HG03039 (cell line): ENCODE measurements around the gene GRIN2C.
"Not testable (repeated sequence)": the region's sequence is repeated elsewhere in the genome, so short reads cannot be mapped to it uniquely, and the experiment has no call there.

ENCODE experiments used
- ATAC-seq: cut with Tn5 transposase; IDR thresholded peaks from one replicate; pipeline ENCODE4 v1.9.1; 2021; ENCODE audit warnings: mild to moderate bottlenecking, moderate library complexity; ENCODE audit not compliant: unreplicated experiment

The GRIN2C gene

DNA sequence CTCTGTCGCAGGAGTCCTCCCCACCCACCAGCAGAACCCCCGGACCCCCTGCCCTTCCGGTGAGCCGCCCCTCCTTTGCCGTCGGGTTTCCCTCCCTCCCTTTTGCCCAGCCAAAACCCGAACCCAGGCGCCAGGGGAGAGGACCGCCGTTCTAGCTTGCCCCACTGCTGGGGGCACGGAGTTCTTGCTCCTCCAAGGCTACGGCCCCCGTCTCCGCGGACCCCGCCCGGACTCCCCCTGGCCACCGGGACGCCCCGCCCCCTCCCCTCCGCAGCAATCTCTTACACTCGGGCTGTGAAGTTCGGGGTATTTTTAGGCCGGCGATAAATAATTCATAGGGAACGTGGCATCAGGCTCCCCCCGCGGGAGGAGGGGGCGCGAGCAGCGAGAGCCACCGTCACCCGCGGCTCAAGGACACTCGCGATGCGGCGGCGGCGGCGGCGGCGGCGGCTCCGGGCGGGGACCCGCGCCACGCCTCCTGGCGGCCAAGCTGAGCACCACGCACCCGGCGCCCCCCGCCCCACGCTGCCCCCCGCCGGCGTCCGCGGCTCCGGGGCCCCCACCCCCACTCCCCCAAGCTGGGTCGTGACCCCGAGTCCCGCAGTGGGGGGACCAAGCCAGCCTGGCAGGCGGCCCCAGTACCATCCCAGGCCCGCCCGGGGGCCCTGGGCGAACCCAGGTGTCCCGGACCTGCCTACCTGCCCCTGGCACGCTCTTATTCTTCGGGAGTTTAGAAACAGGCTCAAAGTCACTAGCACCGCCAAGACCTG, at the start of gene GRIN2C:
Gene GRIN2C (minus strand): TSS at position 427 of the 770 bp plus-strand sequence. CDS start 4,793 bp downstream, outside the sequence.
- ATAC-seq = no peak

DNA sequence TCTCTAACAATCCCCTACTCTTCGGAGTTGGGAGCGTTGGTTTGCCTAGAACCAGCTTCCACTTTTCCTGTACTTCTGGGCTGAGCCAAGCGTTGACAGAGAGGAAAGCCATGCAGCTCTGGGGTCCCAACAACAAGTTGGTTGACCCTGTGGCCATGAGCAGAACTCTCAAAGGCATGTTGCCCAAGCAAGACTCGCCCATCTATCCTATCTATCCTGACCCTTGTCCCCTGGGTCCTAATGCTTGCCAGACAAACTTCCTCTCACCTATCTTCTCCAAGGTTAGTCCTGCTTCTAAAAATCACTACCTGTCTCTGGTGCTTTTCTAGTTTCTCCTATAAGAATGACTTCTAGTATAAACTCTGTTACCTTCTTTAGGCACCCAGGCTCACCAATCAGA, 49.4 kb upstream of the GRIN2C start:
- ATAC-seq = not testable (repeated sequence)

DNA sequence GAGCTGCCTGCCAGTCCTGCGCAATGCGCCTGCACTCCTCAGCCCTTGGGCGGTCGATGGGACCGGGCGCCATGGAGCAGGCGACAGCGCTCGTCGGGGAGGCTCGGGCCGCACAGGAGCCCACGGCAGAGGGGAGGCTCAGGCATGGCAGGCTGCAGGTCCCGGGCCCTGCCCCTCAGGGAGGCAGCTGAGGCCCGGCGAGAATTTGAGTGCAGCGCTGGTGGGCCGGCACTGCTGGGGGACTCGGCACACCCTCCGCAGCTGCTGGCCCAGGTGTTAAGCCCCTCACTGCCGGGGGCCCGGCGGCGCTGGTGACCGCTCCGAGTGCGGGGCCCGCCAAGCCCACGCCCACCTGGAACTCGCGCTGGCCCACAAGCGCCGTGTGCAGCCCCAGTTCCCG, 47.3 kb upstream of the GRIN2C start:
- no peak for ATAC-seq

DNA sequence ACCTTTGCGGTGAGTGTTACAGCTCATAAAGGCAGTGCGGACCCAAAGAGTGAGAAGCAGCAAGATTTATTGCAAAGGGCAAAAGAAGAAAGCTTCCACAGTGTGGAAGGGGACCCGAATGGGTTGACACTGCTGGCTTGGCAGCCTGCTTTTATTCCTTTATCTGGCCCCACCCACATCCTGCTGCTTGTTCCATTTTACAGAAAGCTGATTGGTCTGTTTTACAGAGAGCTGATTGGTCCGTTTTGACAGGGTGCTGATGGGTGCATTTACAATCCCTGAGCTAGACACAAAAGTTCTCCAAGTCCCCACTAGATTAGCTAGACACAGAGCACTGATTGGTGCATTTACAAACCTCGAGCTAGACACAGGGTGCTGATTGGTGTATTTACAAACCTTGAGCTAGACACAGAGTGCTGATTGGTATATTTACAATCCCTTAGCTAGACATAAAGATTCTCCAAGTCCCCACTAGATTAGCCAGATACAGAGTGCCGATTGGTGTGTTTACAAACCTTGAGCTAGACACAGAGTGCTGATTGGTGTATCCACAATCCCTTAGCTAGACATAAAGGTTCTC, 46.6 kb upstream of the GRIN2C start:
- not testable (repeated sequence) for ATAC-seq

DNA sequence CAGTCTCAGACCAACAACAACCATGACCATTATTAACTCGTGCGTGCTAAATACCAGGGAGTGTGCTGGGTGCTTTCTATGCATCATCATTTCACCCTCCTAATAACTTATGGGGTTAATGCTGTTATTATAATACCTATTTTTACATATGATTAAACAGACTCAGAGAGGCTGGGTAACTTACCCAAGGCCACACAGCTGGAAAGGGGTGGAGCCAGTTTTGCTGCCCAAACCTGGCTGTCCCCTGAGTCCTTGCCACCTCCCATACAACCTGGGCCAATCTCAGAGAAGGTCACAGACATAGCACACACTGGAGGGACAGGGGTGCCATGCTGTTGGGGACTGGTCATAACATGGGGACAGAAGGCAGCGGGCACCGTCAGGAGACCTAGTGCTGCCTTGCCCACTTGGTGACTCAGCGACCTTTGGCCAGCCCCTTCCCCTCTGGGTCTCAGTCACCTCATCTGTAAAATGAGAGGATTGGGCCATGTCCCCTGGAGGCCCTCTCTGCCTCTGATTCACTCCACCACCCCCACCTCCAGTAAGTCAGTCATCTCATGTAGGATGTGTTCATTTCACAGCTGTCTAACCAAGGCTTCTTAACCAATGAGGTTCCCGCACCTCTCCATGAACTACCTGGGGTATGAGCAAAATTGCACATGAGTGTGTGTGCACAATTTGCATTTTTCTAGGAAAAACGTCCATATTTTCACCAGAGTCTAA, 45.2 kb upstream of the GRIN2C start:
- ATAC-seq = no peak

DNA sequence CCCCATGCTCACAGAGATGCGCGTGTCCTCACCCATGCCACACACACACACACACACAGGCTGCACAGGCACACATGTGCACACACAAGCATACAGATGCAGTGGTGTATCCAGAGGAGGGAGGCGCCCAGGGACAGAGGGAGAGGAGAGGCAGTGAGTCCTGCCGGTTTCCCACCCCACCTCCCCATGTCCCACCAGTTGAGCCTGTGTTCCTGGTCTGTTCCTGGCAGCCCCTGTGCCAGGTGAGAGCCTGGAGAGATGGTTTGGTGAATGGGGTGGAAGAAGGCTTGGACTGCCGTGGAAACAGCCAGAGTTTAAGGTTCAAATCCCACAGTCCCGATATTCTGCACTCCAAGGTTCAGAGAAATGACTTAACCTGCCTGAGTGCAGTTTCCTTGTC, 44.0 kb upstream of the GRIN2C start:
- ATAC-seq = no peak

DNA sequence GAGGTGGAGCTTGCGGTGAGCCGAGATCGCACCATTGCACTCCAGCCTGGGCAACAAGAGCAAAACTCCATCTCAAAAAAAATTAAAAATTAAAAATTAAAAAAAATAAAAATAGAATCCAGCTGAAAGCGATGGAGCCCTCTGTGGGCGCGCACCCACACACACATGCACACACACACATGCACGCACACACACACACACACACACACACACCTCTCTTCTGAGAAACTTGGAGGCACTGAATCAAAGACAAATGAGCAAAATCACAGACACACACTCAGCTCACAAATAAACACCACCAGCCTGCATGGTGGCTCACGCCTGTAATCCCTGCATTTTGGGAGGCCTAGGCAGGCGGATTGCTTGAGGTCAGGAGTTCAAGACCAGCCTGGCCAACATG, 43.3 kb upstream of the GRIN2C start:
- ATAC-seq = no peak

DNA sequence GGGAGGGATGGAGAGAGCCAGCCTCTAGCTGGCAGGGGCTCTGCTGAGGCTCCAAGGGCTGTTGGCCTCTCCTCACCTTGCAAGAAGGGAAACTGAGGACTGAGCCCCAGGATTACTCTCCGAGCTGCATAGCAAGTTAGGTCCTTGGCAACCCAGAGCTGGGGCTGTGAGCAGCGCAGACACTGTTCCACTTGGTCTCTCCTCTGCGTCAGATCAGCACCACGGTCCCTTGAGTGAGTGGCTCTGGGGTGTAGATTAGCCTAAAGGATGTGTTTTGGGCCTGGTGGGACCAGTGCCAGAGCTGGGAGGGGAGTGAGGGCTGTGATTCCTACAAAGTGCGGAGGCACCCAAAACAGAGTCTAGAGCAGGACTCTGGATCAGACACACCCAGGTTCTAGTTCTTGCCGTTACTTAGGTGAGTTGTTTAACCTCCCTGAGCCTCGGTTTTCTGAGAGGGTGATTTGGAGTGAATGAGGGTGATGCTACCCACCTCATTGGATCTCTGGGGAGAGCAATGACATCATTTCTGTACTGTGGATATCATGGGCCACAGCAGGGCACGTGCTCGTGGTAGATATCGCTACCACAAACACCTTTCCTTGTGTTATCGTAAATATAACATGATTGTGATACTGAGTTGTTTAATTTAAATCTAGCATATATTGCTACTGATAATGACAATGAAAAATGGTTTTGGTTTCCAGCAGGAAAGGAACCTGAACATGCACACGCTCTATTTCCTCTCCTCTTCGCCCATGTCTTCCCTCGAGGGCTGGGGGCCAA, 41.9 kb upstream of the GRIN2C start:
- ATAC-seq = no peak

DNA sequence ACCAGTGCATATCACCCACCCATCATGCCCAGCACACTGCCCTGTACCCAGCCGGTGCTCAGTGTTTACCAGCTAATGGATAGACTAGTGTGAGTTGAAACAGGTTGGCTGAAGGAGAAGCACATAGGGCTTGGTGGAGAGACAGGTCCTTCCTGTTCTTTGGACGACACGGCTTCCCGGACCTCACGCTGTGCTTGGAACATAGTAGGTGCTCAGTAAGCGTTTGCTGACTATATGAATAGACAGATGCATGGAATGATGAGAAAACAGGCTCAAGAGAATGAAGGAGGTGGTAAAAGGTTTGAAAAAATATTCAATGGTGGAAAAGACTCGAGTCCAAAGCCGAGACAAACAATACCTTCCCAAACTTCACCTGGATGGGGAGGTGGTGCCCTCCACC, 40.5 kb upstream of the GRIN2C start:
- ATAC-seq = no peak

DNA sequence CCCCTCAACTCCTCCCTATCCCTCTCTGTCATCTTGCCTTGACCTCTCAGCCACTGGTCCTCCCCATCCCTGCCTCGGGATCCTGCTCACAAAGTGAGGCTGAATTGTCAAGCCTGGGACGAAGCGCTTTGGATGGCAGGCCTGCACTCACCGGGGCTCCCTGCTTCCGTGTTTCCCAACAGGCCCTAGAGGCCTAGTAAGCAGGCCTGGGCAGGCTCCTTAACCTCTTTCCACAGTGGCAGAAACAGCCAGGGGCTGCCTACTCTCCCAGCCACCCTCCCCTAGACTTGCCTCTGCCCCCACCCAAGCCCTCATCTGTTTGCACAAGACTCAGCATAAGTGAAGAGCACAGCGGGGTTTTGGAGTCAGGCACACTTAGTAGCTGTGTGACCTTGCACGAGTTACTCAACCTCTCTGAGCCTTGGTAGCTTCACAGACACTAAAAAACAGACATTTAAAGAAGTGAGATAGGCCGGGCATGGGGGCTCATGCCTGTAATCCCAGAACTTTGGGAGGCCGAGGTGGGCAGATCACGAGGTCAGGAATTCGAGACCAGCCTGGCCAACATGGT, 38.8 kb upstream of the GRIN2C start:
- ATAC-seq = no peak

DNA sequence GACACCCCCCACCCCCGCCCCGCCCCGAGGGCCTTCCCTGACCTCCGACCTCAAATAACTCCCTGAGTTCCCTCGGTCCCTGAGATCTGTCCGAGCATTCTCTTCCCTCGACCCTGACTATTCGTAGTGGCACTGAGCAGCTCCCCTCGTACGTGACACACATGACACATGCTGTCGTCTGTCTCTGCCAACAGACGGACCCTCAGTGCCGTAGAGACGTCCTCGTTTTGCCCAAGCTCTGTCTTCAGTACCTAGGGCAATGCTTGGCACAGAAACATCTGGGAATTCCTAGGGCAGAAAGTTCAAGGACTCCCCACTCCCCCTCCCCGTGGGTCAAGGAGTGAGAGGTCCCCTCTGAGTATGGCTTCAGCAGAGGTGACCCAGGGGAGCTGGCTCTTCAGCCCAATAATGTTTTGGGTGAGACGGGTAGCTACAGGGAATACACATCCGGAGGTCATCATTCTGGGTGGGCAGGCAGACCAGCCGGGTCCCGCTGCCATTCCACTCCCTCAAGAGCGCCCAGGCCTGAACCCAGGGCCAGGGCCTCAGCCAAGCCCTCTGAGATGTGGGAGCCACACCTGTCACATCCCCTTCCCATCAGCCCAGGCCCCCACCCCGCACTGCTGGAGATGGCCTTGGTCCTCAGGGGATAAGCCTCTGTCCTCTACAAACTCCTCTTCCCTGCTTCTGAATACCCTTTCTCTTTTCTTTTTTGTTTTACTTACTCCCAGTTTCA, 34.4 kb upstream of the GRIN2C start:
- no peak for ATAC-seq

DNA sequence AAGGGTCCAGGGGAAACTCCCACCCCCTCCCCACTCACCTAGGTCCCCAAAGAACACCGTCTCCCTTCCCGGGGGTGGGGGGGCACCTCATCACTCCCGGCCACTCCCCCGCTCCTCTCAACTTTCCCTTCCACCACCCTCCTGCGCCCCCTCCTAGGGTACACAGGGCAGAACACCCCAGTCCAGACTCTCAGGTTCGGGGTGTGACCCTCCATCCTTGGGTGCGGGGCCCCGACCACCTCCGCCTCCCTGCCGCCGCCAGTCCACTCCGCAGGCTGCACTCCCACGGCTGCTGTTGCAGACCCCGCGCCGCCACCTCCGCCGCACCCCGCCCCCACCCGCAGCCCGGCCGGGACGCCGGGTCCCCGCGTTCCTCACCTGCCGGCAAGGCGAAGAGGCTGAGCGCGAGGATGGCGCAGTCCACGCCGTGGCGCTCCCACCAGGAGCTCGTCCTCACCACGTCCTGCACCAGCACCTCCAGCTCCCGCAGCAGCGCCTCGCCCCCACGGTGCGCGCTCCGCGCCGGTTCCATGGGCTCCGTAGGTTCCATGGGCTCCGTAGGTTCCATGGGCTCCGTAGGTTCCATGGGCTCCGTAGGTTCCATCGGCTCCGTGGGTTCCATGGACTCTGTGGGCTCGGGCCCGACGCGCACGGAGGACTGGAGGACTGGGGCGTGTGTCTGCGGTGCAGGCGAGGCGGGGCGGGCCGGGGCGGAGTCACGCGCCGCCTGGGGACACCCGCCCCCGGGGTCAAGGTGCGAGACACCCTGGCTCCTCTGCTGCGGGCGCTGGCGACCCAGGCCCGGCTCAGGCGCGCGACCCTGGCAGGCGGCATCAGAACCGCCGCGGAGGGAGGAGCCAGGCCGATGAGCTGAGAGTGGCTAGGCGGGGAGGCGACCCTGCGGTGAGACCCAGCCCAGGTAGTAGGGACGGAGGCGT, 33.6 kb upstream of the GRIN2C start, which contains the start of gene FADS6:
Gene FADS6 (minus strand): TSS at position 660 of the 938 bp plus-strand sequence. CDS start 38 bp downstream, at position 622.
- no peak for ATAC-seq

DNA sequence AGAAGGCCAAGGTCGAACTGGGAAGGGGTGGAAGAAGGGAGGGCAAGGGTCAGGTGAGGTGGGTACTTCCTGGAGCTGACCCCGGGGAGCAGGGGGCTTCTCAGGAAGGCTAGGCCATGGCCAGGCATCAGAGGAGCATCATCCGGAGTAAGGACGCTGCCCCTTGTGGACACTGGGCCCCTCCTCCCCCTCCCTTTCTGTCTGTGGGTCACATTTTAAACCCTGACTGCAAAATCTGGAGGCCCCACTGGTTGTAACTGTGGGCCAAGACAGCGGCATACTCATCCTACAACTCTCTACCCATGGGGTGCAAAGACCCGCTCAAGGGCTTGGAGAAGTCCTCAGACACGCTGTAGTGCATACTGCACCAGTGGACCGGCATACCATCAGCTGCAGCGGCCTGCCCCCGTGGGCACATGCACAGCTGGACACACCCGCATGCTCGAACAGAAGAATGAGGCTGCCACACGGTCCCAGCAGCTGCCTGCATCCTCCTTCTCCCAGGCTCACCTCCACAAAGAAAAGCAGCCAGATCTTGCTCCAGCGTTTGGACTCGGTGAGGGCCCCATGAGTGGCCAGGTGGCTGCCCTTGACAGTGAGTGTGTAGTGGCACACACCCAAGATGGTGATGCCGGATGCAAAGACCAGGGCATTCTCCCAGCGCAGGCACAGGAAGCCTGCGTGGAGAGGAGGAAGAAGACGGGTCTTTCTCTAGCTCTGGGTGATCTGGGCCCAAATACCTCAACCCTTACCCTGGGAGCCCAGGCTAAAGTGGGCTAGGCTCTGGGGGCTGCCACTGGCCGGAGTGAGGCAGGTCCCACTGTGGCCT, 32.5 kb upstream of the GRIN2C start:
- ATAC-seq = no peak

DNA sequence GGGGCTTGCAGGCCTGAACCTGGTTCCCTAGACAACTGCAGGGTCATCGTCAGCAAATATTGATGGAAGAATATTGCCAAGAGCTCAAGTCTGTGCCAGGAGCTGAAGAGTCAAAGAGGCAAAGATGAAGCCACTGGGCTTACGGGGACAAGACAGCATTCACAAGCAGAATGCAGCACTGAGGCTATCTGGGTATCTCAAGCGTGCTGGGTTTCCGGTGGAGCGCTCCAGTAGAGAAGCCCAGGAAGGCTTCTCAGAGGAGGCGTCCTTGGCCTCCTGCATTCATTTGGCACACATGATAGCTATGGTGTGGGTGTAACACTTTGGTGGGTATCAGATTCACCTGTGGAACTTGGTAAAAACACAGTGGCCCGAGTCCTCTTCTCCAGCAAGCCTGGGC, 30.9 kb upstream of the GRIN2C start:
- ATAC-seq = no peak

DNA sequence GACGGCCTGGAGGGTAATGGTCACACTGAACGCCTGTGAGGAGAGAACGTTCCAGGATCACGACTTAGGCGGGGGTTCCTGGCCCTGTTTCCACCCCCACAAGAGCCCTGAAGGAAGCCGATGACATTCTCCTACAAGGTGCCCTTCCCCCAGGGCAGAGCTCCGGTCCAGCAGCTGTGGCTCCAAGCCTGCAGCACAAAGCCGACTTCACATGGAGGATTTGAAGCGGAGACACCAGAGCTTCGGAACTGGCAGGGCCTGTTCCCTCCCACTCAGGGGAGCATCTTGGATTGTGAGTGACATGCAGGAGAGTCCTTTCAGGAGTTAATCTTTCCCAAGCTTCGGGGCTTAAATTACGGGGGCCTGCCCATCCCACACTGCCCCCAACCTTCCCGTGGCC, 28.8 kb upstream of the GRIN2C start:
- no peak for ATAC-seq

DNA sequence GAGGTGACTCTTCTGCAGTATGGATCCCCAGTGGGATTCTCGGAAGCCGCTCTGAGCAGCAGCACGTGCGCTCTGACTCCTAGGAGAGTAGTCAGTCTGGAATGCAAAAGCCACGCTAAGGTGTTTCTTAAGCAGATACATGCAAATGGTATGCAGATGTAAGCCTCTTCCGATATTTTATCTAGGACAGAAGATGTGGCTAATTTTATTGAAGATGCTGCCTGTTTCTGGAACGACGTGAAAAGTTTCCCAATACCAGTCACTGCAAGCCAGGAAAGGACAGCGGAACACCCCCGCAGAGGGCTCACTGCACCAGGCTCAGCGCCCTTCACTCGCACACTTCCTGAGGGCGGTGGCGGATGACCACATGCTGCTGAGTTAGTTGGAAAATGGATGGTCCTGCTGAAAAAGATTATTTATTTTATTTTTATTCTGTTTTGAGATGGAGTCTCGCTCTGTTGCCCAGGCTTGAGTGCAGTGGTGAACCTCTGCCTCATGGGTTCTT, 23.6 kb upstream of the GRIN2C start:
- no peak for ATAC-seq

DNA sequence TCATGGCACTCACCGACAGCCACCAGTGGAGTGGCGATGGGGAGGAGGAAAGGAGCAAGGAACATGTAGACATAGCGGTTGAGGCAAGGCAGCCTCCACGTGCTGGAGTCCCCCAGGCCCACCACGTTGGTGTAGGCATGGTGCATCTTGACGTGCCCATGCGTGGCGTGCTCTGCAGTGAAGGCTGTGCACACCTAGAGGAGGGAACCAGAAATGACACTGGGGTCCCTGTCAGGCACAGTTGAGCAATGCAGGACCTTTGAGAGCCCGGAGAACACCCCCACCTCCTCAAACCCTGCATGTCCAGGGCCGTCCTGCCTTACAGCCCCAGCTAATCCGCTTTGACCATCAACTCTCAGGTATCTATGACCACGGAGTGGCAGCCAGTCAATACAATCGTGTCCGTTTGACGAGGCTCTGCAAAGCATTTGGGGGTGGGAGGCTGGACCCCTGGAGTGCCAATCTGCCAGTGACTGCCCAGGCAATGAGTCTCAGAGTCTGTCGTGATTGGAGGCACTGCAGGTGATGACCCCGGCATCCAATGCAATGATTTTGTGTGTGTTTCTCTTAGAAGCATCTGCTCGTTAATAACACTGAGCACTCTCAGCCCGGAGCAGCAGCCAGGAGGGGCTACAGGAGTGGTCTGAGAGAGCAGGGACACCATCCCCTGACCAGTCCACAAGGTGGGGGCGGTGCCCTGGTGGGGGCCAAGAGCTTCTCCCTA, 23.0 kb upstream of the GRIN2C start:
- no peak for ATAC-seq
